Neural progenitor cell (in vitro differentiated cells): ENCODE measurements around the gene P3H2. TPM values are rescaled to one million over a fixed set of nuclear protein-coding genes. Genes with fewer than 3 reads are reported as not detected.

ENCODE experiments used
- DNase-seq: peaks from one replicate; pipeline ENCODE4 v3.0.0-alpha.2; 2016; ENCODE audit warnings: low spot score
- H2AFZ ChIP-seq: fragments of 200-600 bp; sonication (generic); replicated peaks from 2 replicates; pipeline ENCODE4 v1.6.1; 2016; ENCODE audit warnings: antibody characterized with exemption
- H3F3A ChIP-seq: fragments of 200-600 bp; sonication (generic); 2 replicates; pipeline ENCODE4 v1.6.1; 2016; ENCODE audit warnings: antibody characterized with exemption, low read depth
- H3K27ac ChIP-seq: fragments of 200-600 bp; sonication (generic); 2 replicates; pipeline ENCODE4 v1.5.1; 2016; ENCODE audit warnings: mild to moderate bottlenecking
- H3K27me3 ChIP-seq: fragments of 200-600 bp; sonication (generic); 2 replicates; pipeline ENCODE4 v1.6.1; 2016; ENCODE audit warnings: mild to moderate bottlenecking, moderate library complexity
- H3K36me3 ChIP-seq: fragments of 200-600 bp; sonication (generic); 2 replicates; pipeline ENCODE4 v1.5.1; 2016
- H3K4me1 ChIP-seq: fragments of 200-600 bp; sonication (generic); 2 replicates; pipeline ENCODE4 v1.6.1; 2016; ENCODE audit warnings: mixed run types
- H3K4me2 ChIP-seq: fragments of 200-600 bp; sonication (generic); 2 replicates; pipeline ENCODE4 v1.6.1; 2016
- H3K4me3 ChIP-seq: fragments of 200-600 bp; sonication (generic); 2 replicates; pipeline ENCODE4 v1.5.1; 2016
- H3K79me2 ChIP-seq: fragments of 200-600 bp; sonication (generic); 2 replicates; pipeline ENCODE4 v1.6.1; 2016; ENCODE audit warnings: low read depth
- H3K9ac ChIP-seq: fragments of 200-600 bp; sonication (generic); 2 replicates; pipeline ENCODE4 v1.6.1; 2016
- H3K9me3 ChIP-seq: fragments of 200-600 bp; sonication (generic); 2 replicates; pipeline ENCODE4 v1.5.1; 2016; ENCODE audit warnings: low read depth
- H4K20me1 ChIP-seq: fragments of 200-600 bp; sonication (generic); 2 replicates; pipeline ENCODE4 v1.6.1; 2016; ENCODE audit warnings: low read depth
- H3K27ac Mint-ChIP-seq: 3 replicates; pipeline ENCODE4 v1.8.0; 2021; ENCODE audit warnings: mixed read lengths
- H3K27me3 Mint-ChIP-seq: 2 replicates; pipeline ENCODE4 v1.8.0; 2022; ENCODE audit warnings: low read depth, mild to moderate bottlenecking, inconsistent platforms, moderate library complexity, mixed read lengths; ENCODE audit not compliant: insufficient read depth
- H3K36me3 Mint-ChIP-seq: 3 replicates; pipeline ENCODE4 v1.8.0; 2021; ENCODE audit warnings: mixed read lengths
- H3K4me1 Mint-ChIP-seq: 3 replicates; pipeline ENCODE4 v1.8.0; 2021; ENCODE audit warnings: mixed read lengths
- H3K4me3 Mint-ChIP-seq: 3 replicates; pipeline ENCODE4 v1.8.0; 2021; ENCODE audit warnings: mild to moderate bottlenecking, moderate library complexity, mixed read lengths
- H3K9me3 Mint-ChIP-seq: 3 replicates; pipeline ENCODE4 v1.8.0; 2020; ENCODE audit warnings: mixed read lengths
- CTCF ChIP-seq: fragments of 200-600 bp; sonication (generic); IDR thresholded peaks from 2 replicates; pipeline ENCODE4 v1.5.1; 2017; ENCODE audit warnings: antibody characterized with exemption, mild to moderate bottlenecking
- EZH2 ChIP-seq: fragments of 200-600 bp; sonication (generic); IDR thresholded peaks from 2 replicates; pipeline ENCODE4 v1.6.1; 2017; ENCODE audit warnings: antibody characterized with exemption, mild to moderate bottlenecking, moderate library complexity
- EZH2phosphoT487 ChIP-seq: fragments of 200-600 bp; sonication (generic); IDR thresholded peaks from 2 replicates; pipeline ENCODE4 v1.6.1; 2017; ENCODE audit warnings: antibody characterized with exemption
- total RNA-seq: library from RNA; depleted of rRNA; stranded (reverse); fragments of >200 nt; gene quantifications from 2 replicates; pipeline ENCODE4 v1.2.3, GENCODE V29; 2015; ENCODE audit warnings: low replicate concordance

Gene P3H2
- total RNA-seq, 1 donor from 2014 or later, result 21.4 TPM

GRCh38 chr3:190009614-190010013 is 111.1 kb downstream of the P3H2 start:
- Mint-ChIP-seq H3K36me3 (peaks cover 2% of the 10 kb centered on the region), H3K4me3 (no peak overlapping the region), H3K27ac (no peak overlapping the region), H3K27me3 (no peaks in the 10 kb centered on the region), H3K4me1 (peaks cover 35% of the 10 kb centered on the region), H3K9me3 (no peaks in the 10 kb centered on the region)
- Histone ChIP-seq H3K36me3 (no peaks in the 10 kb centered on the region), H3K27me3 (no peaks in the 10 kb centered on the region), H3K79me2 (no peaks in the 10 kb centered on the region), H3K4me2 (no peak overlapping the region), H3K9ac (no peak overlapping the region), H3K4me1 (peaks cover 8% of the 10 kb centered on the region), H3K4me3 (no peak overlapping the region), H3K27ac (no peak overlapping the region), H2AFZ (no peak overlapping the region), H4K20me1 (no peaks in the 10 kb centered on the region), H3K9me3 (no peaks in the 10 kb centered on the region), H3F3A (no peaks in the 10 kb centered on the region)
- no peak for TF ChIP-seq CTCF
- no peak for DNase-seq

DNA sequence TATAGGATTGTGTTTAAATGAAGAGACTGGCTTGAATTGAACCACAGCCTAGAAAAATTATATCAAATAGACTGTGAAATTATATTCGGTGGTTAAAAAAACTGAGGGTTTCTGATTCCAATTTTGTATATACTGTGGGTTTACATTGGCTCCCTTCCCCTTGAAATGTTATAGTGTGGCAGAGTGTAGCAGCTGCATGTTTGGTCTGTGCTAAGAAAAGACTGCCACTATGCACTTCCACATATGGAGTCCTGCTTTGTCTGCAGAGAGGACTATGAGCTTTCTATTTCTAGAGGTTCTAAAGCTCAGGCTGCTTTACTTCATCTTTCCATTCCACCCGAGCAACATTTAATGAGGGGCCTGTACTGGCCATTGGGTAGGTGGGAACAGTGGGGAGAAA is 112.3 kb downstream of the P3H2 start:
- Histone ChIP-seq H3F3A (no peaks in the 10 kb centered on the region), H3K4me3 (no peak overlapping the region), H3K4me1 (peaks cover 8% of the 10 kb centered on the region), H3K27ac (no peak overlapping the region), H2AFZ (no peak overlapping the region), H4K20me1 (no peaks in the 10 kb centered on the region), H3K79me2 (no peaks in the 10 kb centered on the region), H3K9me3 (no peaks in the 10 kb centered on the region), H3K9ac (no peak overlapping the region), H3K36me3 (no peaks in the 10 kb centered on the region), H3K4me2 (no peak overlapping the region), H3K27me3 (no peaks in the 10 kb centered on the region)
- Mint-ChIP-seq H3K27ac (no peak overlapping the region), H3K27me3 (no peaks in the 10 kb centered on the region), H3K4me3 (no peak overlapping the region), H3K9me3 (no peaks in the 10 kb centered on the region), H3K36me3 (peaks cover 2% of the 10 kb centered on the region), H3K4me1 (peaks cover 27% of the 10 kb centered on the region)
- no peak for DNase-seq
- no peak for TF ChIP-seq EZH2phosphoT487

GRCh38 chr3:190005343-190006113 is 115.2 kb downstream of the P3H2 start:
- H3F3A ChIP-seq, result no peaks in the 10 kb centered on the region
- peaks cover 18% of the 10 kb centered on the region for H3K4me1 Mint-ChIP-seq
- H3K4me2 ChIP-seq, result no peak overlapping the region
- peaks cover 11% of the 10 kb centered on the region for H3K4me1 ChIP-seq
- no peak for TF ChIP-seq EZH2phosphoT487
- TF ChIP-seq CTCF, result no peak
- no peak for TF ChIP-seq EZH2
- no peaks in the 10 kb centered on the region for H3K79me2 ChIP-seq
- no peak overlapping the region for H2AFZ ChIP-seq
- H3K9me3 Mint-ChIP-seq, result no peaks in the 10 kb centered on the region
- H3K27ac ChIP-seq, result no peak overlapping the region
- H3K4me3 ChIP-seq, result no peak overlapping the region
- DNase-seq, result no peak
- H3K27me3 ChIP-seq, result no peaks in the 10 kb centered on the region
- no peak overlapping the region for H3K4me3 Mint-ChIP-seq
- no peaks in the 10 kb centered on the region for H3K9me3 ChIP-seq
- no peak overlapping the region for H3K27ac Mint-ChIP-seq
- H3K36me3 Mint-ChIP-seq, result peaks cover 2% of the 10 kb centered on the region
- no peaks in the 10 kb centered on the region for H4K20me1 ChIP-seq
- no peaks in the 10 kb centered on the region for H3K36me3 ChIP-seq
- H3K9ac ChIP-seq, result no peak overlapping the region
- H3K27me3 Mint-ChIP-seq, result no peaks in the 10 kb centered on the region

- TF ChIP-seq CTCF, result no peak
- TF ChIP-seq EZH2, result no peak
- TF ChIP-seq EZH2phosphoT487, result no peak
These were observed 116.0 kb downstream of the P3H2 start for GRCh38 chr3:190004656-190005055.

More at GRCh38 chr3:190004656-190005055, 116.0 kb downstream of the P3H2 start:
- Mint-ChIP-seq H3K9me3 (no peaks in the 10 kb centered on the region), H3K36me3 (no peaks in the 10 kb centered on the region), H3K4me3 (no peak overlapping the region), H3K4me1 (peaks cover 20% of the 10 kb centered on the region), H3K27me3 (no peaks in the 10 kb centered on the region), H3K27ac (no peak overlapping the region)
- no peaks in the 10 kb centered on the region for H3K79me2 ChIP-seq
- H3F3A ChIP-seq, result no peaks in the 10 kb centered on the region
- DNase-seq, result no peak
- no peak overlapping the region for H3K4me2 ChIP-seq
- no peak overlapping the region for H3K9ac ChIP-seq
- H3K27ac ChIP-seq, result no peak overlapping the region
- no peaks in the 10 kb centered on the region for H4K20me1 ChIP-seq
- no peaks in the 10 kb centered on the region for H3K36me3 ChIP-seq
- no peaks in the 10 kb centered on the region for H3K9me3 ChIP-seq
- no peak overlapping the region for H2AFZ ChIP-seq
- peaks cover 11% of the 10 kb centered on the region for H3K4me1 ChIP-seq
- no peaks in the 10 kb centered on the region for H3K27me3 ChIP-seq
- H3K4me3 ChIP-seq, result no peak overlapping the region
